HG03139 (cell line): ENCODE results near the gene MGP.

ENCODE experiments used
- ATAC-seq: cut with Tn5 transposase; IDR thresholded peaks from one replicate; pipeline ENCODE4 v1.9.1; 2021; ENCODE audit not compliant: unreplicated experiment

The MGP gene

DNA sequence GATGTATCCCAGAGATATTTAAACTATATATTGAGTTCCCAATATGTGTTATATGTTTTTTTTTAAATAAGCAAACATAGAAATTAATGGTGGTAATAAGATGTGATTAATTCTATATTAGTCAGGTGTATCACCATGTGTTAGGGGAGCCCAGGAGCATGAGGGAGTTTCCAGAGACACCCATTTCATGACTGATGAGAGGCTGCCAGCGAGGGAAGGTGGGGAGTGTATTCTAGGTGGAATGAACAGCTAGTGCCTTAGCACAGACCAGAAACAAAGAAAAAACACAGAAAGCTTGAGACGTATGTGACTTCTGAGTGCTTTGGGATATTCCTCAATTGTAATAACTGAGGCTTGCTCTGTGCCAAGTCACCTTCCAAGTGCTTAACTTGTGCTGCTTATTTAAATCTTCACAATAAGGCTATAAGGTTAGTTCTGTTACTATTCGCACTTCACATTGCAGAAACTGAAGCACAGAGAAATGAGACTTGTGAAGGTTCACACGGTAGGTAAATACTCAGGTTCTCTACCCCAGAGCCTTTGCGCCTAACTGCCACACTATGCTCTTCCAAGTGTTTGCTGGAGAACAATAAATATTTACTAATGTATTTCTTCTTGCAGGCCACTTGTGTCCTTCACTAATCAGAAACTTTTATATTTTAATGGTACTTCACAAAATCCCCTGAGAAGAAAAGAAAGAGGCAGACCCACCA is 17.9 kb upstream of the MGP start:
- no peak for ATAC-seq

DNA sequence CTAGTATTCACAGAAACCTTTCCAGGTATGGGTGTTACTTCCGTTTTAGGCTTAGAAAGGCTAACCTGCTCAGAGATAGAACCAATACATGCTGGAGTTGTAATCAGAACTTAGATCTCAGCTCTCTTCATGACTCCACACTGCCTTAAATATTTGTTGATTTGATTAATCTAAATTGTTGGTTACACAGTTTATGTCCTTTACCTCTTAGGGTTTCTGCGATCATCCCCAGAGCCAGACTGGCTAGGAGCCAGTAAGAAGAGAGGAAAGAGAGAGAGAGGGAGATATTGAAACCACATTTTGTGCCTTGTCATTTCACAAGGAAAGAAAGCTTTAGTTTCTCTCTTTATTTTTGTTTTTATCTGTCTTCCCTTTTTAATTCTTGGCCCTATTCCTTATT is 16.8 kb upstream of the MGP start:
- no peak for ATAC-seq

DNA sequence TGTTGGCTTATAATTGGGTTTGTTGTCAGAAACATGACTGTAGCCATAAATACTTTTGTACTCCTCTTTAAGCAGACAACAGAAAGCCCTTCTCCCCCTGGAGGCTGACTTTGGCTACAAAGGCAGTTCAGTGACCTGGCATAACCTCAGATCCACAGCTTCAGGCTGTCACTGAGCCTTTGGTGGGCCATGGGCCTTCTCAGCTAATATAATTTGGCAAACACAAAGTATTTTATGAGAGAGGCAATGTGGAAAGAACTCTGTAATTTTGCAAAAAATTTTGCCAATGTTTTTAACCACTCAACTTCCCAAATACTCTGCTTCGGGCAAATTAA is 15.5 kb upstream of the MGP start:
- ATAC-seq = no peak

DNA sequence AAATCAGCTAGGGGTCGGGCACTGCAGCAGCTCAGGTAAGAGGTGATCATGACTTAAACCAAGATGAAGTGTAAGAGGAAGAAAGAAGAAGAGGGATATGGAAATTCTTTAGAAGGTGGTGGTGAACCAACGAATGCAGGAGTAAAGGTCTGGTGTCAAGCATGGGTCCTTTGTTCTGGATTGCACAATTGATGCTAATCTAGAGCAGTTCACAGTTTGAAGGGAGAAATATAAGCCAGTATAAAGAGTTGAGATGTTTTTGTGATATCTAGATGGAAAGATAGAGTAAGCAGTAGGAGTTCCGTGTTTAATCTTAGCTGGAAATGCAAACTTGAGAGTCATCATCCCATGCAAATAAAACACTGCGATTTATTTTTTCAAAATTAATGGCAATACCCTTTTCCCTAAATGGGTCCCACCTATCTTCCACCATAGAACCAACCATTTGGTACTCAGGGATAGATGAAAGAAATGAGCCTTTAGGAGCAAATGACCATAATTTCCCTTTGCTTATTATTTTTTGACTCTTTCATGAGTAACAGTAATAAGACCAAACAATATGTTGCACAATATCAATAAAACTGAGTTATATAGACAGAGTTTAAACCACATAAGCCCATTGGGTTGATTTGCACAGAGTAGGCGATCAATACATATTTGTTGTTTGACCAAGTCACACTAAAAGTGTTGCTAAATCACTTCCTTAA is 15.0 kb upstream of the MGP start:
- ATAC-seq = no peak

DNA sequence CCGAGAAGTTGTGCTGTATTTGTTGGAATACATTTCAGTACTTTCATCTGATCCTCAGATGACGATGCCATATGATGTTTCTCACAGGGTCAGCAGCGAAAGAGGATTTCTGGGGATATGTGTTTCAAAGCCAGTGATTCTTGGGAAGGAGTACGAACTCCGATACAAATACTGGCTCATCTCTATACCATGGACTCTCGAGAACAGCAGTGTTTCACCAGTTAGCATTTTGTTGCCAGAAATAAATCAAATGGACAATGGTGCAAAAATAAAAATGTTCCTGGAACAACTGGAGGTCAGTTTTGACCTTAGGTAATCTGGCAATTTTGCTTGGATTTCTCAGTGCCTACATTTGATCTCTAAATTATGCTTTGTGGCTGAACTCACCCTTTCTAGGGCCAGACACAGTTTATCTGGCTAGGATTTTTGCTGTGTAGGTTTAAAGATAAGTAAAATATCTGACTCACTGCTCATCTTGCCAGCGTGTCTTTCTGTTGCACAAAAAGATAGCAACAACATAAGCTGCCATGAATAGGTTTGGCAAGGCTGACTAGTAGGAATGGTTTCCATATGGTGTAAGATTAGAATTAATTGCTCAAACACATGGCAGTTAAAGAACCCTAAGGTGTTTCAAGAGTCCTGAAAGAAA is 11.0 kb upstream of the MGP start:
- ATAC-seq = no peak

DNA sequence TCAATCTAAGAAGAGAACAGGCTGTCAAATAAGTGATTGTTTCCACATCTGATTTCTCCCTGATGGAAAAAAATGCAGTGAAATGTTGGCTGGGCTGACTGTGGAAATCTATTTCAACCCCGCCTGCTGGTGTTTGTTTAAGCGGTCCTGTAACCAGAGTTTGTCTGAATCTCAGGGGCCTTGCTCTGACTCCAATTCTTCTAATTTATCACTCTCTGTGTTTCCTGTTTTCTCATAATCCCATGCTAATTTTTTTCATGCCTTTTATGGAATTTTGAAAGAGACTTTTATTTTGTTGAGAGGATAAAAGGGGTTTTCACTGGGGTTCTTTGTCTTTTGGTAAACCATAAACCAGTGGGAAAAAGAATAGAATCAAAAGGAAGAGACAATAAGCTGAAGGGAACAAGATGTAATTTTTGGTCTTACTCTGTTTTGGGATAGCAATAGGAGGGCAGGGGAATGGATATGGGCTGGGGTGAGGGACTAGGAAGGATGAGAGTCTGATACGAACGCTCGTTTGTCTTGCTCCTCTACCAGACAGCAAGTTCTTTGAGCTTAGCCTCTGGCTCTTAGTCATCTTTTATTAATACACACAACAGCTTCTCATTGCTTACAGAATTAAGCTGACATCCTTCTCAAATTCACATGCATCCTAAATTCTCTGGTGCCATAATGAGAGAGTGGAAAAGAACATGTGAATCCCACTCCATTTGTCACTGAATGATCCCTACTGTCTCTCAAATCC is 8.0 kb upstream of the MGP start:
- no peak for ATAC-seq

DNA sequence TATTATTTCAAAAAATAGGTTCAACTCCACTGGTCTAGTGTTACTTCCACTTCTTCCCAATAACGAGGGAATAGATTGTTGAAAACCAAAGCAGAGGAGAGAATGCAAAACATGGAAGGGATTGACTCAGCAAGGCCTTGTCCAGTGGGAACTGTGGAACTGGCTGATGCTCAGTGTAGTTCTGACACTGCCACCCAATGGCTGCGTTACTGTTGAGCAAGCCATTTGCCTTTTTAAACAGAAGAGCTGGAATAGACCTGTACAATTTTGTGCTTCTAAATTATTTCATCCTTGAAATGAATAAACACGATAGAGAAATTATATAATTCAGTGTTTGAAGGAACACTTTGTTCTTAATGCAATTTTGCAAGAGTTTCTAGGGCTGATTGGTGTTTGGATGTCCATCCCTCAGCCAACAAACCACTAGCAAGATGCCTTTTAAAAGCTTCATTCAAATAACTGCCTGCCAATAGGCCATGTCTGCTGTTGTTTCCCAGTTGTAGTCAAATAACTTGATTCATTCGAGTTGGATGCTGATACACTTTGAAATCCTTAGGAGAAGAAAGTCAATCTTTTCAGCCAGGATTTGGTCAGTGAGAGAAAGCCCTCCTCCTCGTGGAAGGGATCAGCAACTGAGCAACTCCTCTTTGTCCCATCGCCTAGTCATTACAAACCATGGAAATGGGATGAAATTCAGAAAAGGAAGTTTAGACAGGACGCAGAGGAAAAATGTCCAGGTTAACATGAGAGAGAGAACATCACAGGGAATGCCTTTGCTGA is 7.3 kb upstream of the MGP start:
- ATAC-seq = no peak

DNA sequence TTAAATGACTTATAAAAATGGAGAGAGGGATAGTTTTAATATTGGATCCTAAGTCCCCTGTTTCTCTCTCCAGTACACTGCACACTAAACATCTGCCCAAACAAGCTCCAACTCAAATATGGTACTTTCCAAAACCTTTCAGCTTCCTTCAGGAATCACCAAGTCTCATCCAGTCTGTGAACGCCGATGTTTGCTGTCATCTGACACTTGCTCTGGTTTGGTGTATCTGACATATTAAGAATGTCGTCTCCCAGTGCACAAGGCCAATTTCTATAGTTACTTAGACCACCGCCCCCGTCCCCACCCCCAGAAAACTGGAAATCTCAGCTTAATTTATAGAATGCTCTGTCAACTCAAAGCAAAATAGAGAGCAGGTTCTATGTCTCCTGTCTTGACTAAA is 5.0 kb upstream of the MGP start:
- no peak for ATAC-seq

DNA sequence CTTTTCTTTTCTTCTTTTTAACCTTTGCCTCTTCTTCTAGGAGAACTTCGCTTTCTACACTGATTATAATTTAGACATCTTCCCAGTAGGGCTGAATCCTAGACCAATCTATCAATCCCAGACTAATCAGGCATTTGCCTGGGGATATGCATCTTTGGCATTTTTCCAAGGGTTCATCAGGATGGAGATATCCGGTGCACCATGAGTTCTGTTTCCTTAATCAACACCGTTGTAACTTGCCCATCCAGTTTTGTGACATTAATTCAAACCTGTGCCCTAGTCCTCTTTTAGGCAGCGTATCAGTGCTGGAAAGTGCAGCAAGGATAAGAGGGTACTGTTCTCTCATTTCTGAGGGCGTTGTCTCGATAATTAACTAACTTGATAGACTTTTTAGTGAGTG is 617 bp upstream of the MGP start:
- ATAC-seq = no peak

DNA sequence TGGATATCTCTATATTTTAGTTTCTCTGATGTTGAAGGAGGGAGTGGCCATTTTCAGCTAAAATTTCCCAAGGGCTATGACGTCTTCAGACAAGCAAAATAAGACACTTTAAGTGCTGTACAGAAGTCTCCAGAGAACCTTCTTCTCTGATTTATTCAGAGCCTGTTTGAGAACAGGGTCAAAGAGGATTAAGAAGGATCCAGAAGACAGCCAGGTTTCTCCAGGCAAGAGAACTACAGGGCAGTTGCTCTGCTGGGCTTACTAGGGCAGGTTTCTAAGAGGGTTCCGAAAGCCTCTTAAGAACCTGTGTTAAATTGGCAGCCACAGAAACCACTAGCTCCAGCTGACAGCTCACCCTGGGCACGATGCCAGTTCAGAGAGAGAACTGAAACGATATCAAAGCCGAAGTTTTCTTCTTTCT is 1.2 kb downstream of the MGP start:
- peak; percentile 97 for ATAC-seq

DNA sequence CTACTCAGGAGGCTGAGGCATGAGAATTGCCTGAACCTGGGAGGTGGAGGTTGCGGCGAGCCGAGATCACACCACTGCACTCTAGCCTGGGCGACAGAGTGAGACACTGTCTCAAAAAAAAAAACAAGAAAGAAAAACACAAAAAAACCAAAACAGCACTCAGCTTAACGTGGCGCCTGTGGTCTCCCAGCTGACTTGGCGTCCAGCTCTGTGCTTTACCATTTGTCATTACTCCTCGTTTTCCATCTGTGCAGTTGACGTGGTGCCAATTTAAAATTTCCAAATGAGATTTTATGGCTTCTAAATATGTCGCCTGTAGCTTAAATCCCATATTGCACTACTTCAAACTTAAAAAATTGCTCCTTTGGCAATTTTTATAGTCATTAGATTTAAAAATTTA is 2.0 kb downstream of the MGP start:
- no peak for ATAC-seq

DNA sequence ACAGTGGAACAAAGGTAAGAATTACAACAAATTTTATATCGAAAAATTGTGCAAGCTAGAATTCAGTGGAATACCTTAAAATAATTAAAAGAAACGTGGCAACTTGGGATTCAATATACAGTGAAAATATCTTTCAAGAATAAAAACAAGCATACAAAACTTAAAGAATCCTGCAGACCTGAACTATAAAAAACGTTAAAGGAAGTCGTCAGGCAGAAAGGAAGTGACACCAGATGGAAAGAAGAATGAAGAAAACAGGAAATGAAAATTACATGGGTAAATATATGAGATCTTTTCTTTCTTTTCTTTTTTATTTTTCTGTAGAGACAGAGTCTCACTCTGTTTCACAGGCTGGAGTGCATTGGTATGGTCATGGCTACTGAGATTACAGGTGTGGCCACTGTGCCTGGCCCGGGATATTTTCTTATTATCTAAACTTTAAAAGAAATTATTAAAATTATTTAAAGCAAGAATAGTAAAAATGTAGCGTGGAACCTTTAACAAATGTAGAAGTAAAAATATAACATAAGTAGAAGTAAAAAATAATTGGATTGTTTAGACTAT is 4.7 kb downstream of the MGP start:
- no peak for ATAC-seq

DNA sequence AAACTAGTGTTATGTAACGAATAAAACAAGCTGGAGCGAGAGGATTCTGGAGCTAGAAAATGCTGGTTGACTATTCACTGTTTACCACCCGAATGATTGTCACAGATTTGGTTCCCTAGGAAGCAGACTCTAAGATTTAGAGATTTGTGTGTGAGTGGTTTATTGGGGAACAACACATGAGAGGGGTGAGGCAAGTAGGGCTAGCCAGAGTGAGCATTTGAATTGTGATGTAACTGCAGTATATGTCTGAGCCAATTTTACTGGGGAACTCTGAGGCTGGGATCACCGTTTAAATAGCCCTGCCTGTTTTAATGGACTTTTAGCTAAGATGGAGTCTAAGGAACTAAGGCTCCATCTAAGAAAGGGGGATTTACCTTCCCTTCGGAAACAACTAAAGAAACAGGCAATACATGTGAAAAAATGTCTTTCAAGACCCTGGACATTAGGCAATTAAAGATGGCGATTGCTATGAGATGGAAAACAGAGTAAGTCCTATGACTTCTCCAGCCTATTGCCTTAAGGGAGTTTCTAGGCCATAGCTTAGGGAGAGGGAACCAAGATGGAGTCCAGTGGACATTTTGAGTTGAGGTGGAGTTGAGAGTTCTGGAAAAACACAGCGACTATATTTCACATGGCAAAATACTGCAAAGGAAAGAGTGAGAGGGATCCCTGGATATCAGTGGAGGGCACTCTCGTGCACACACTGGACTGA is 6.3 kb downstream of the MGP start:
- no peak for ATAC-seq

DNA sequence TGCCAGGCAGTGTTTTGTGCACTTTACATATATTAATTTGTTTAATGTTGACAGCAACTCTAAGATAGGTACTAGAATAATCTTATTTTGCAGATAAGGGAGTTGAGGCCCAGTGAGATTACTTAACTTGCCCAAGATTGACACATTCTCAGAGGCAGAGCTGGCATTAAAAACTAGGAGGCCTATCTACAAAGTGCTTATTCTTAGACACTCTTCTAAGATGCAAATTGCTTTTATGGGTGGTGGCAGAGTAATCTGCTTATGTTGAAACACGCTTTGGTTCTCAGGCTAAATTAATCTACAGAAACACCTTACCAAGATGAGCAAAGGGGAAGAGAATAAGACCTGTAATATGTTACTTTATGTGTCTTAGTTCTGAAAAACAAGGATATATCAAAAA is 7.2 kb downstream of the MGP start:
- no peak for ATAC-seq

DNA sequence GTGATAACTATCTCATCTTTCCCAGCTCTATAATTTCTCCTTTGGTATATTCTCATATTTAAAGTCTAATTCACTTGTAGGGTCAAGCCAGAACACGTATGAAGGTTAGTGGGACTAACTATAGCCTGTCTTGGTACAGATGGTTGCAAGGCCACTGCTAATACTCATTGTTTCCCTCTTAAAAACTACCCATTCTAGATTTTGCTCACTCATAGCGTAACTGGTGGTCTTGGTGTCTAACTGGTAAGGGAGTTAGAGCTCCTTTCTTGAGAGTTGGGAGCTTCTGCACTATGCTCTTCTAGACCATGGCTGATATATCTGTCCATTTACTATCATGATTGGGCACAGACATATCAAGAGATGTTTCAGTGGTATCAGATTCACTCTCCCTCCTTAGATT is 8.8 kb downstream of the MGP start:
- ATAC-seq = no peak

DNA sequence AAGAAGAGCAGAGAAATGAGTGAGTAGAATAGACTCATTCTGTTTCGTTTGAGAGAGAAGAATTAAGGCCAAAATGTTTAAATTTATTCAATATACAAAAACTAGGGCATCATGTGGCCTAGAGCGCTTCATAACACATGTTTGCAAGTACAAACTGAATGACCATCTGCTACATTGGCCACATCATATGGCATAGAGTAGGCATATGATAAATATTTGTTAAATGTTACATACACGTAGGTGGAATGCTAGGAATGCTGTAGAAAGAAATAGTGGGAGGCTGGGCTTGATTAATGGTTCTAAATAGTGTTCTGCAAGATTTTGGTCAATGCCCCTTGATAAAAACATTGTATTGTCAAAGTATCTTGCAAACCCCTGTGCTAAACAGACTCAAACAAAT is 10.8 kb downstream of the MGP start:
- ATAC-seq = no peak

DNA sequence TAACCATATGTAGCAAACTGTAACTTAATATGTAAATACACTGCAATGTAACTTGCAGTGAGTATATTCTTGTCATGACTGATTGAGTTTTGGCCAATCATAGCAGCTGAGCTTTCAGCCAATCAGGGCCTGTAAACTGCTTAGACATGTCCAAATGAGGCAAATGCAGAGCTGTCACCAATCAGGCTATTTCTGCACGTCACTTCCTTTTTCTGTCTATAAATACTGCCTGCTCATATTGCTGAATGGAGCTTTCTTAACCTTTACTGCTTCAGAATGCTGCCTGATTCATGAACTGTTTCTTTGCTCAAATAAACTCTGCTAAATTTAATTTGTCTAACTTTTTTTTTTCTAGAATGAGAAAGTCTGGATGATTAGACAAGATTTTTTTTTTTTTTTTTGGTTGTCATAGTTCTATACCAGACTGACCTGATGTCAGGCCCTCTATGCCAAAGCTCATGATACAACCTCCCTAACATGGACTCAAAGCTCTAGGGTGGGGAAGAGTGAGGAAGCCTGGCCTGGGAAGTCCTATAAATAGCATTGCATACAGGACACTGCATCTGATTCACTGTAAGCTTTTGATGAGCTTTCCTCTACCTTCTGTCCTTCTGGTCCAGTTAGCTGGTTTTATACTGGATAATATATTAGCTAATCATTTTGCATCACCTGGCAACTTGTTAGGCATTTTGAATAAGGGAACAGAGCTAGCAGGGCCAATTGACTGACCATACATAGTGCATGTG is 12.0 kb downstream of the MGP start:
- ATAC-seq = no peak

DNA sequence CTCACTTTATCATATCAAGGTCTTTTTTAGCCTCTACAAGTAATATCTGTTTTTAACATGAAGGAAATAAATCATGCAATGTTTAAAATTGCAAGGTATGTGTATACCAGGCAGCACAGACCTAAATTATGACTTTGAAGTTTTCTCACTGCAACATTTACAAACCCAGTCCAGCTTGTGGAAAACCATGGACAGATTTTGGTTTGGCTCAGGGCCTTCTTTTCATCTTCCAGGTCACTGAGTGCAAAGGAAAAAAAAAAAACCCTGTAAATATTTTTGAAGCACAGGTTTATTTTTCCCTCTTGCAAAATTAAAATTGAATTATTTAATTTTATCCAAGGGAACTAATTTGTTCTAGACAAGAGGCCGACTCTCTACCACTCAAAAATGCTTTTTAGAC is 13.8 kb downstream of the MGP start:
- no peak for ATAC-seq

DNA sequence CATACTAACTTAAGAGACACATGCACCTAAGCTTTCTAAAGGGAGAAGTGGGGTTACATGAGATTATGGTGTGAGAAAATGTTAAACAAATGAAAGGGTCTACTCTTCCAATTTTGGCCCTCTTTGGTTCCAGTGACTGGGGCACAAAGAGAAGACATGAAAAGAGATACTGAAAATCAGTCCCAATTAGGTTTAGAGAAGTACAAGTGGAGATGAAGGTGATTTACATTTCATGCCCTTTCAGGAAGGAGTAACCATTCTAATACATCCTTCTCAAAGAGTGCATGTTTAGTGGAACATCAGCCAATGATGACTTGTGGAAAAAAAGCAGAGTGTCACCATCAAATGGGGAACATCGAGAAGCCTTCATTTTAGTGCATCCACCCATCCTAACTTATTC is 14.4 kb downstream of the MGP start:
- no peak for ATAC-seq
